Breast epithelium (tissue), 4 donors: Measurements from ENCODE around the gene ZCWPW2. TPM values are rescaled to one million over a fixed set of nuclear protein-coding genes. Genes with fewer than 3 reads are reported as not detected.

Experiments
- DNase-seq, 2 donors: peaks; one replicate each; pipeline ENCODE4 v3.0.0-alpha.2; 2019; ENCODE audit warnings: low spot score in 2 of 2
- H3K27ac ChIP-seq, 2 donors: fragments of 200-600 bp; sonication (generic) in 1 of 2; one replicate each; pipeline ENCODE4 v1.5.1; 2016 to 2019; ENCODE audit warnings: mild to moderate bottlenecking in 1 of 2
- H3K27me3 ChIP-seq, 2 donors: fragments of 200-600 bp; sonication (generic) in 1 of 2; one replicate each; pipeline versions ENCODE4 v1.5.1 to v1.6.0; 2017 to 2019; ENCODE audit warnings: control low read depth in 1 of 2, mild to moderate bottlenecking in 1 of 2
- H3K36me3 ChIP-seq: fragments of 200-600 bp; one replicate; pipeline ENCODE4 v1.5.1; 2019
- H3K4me1 ChIP-seq, 2 donors: fragments of 200-600 bp; sonication (generic); one replicate each; pipeline ENCODE4 v1.5.1; 2016 to 2019; ENCODE audit warnings: control low read depth in 1 of 2
- H3K4me3 ChIP-seq, 3 donors: fragments of 200-600 bp; sonication (generic); 1 replicate in 2 of 3; 2 replicates in 1 of 3; pipeline ENCODE4 v1.5.1; 2016 to 2019; ENCODE audit warnings: mild to moderate bottlenecking in 3 of 3, moderate library complexity in 2 of 3
- H3K9me3 ChIP-seq, 2 donors: fragments of 200-600 bp; sonication (generic) in 1 of 2; one replicate each; pipeline ENCODE4 v1.5.1; 2016 to 2019; ENCODE audit warnings: control low read depth in 1 of 2
- CTCF ChIP-seq, 3 donors: fragments of 450-650 bp; IDR thresholded peaks; one replicate each; pipeline ENCODE4 v1.5.1; 2016 to 2017; ENCODE audit warnings: antibody characterized with exemption in 3 of 3, mild to moderate bottlenecking in 3 of 3, moderate library complexity in 3 of 3
- POLR2A ChIP-seq: fragments of 450-650 bp; IDR thresholded peaks from one replicate; pipeline ENCODE4 v1.6.1; 2016; ENCODE audit warnings: antibody characterized with exemption, mild to moderate bottlenecking, moderate library complexity
- POLR2AphosphoS5 ChIP-seq, 3 donors: sonication (generic); formaldehyde crosslinking; IDR thresholded peaks; one replicate each; pipeline ENCODE4 v1.6.1; 2017; ENCODE audit warnings: antibody characterized with exemption in 3 of 3
- intact Hi-C: fragments of 100-400 bp; cut with DNase I; formaldehyde crosslinking; loops from one replicate; pipeline ENCODE4 v1.15.1; 2023; ENCODE audit warnings: low total_unique reads
- total RNA-seq, 3 donors: library from RNA; depleted of rRNA; stranded (reverse); fragments of >200 nt; gene quantifications; one replicate each; pipeline ENCODE4 v1.1.0, GENCODE V29; 2016

The ZCWPW2 gene
- total RNA-seq, 3 donors from 2014 or later: 1.1 to 2.3 (median 1.3) TPM

GRCh38 chr3:28521663-28522062, 173.1 kb downstream of the ZCWPW2 start:
- Histone ChIP-seq H3K4me3 (no peak overlapping the region), H3K36me3 (no peaks in the 10 kb centered on the region), H3K4me1 (no peaks in the 10 kb centered on the region), H3K27me3 (no peaks in the 10 kb centered on the region), H3K27ac (no peak overlapping the region), H3K9me3 (no peaks in the 10 kb centered on the region)
- no peak for TF ChIP-seq POLR2AphosphoS5 (IDR thresholded peaks at IDR 0.05)
- no peak for TF ChIP-seq CTCF (IDR thresholded peaks at IDR 0.05)
- TF ChIP-seq POLR2A: no peak
- no peak for DNase-seq
- intact Hi-C loops: no loop called here

- DNase-seq: no peak
- no peak for TF ChIP-seq POLR2A
- TF ChIP-seq CTCF (IDR thresholded peaks at IDR 0.05): no peak
- TF ChIP-seq POLR2AphosphoS5 (IDR thresholded peaks at IDR 0.05): no peak
- H3K27ac ChIP-seq: no peak overlapping the region
- no peaks in the 10 kb centered on the region for H3K36me3 ChIP-seq
- H3K9me3 ChIP-seq: peaks cover 18 to 24% of the 10 kb centered on the region in 2 donors
- intact Hi-C loops: loop anchor here (5.0 kb wide), 1 partner anchor 490 kb away; no protein-coding TSS in a partner anchor
- no peaks in the 10 kb centered on the region for H3K27me3 ChIP-seq
- H3K4me3 ChIP-seq: no peak overlapping the region
- no peaks in the 10 kb centered on the region for H3K4me1 ChIP-seq
These were observed 193.8 kb downstream of the ZCWPW2 start for GRCh38 chr3:28542351-28542750.

- no peaks in the 10 kb centered on the region for H3K4me1 ChIP-seq
- intact Hi-C loops: loop anchor here (5.0 kb wide), 1 partner anchor 492 kb away; no protein-coding TSS in a partner anchor
- no peaks in the 10 kb centered on the region for H3K36me3 ChIP-seq
- H3K4me3 ChIP-seq: no peak overlapping the region
- H3K9me3 ChIP-seq: peaks cover 13 to 24% of the 10 kb centered on the region in 2 donors
- H3K27me3 ChIP-seq: no peaks in the 10 kb centered on the region
- no peak for TF ChIP-seq POLR2A
- no peak for TF ChIP-seq CTCF (IDR thresholded peaks at IDR 0.05)
- no peak for TF ChIP-seq POLR2AphosphoS5 (IDR thresholded peaks at IDR 0.05)
- H3K27ac ChIP-seq: no peak overlapping the region
- DNase-seq: no peak
These were observed 195.7 kb downstream of the ZCWPW2 start for GRCh38 chr3:28544236-28544635.

DNA sequence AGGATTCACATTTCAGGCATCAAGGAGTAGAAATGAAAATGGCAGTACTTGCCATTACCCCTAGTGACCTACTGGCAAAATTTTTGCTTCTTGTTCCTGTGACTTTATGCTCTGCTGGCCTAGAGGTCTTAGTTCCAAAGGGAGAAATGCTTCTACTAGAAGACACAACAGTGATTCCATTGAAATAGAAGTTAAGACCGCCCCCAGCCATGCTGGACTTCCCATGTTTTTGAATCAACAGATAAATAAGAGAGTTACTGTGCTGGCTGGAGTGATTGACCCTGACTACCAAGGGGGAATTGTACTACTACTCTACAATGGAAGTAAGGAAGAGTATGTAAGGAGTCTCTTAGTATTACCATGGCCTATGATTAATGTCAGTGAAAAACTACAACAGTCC, 196.3 kb downstream of the ZCWPW2 start:
- TF ChIP-seq POLR2AphosphoS5 (IDR thresholded peaks at IDR 0.05): no peak
- no peak for TF ChIP-seq POLR2A
- TF ChIP-seq CTCF (IDR thresholded peaks at IDR 0.05): no peak
- no peak for DNase-seq
- H3K27ac ChIP-seq: no peak overlapping the region
- intact Hi-C loops: loop anchor here (5.0 kb wide), 1 partner anchor 493 kb away; no protein-coding TSS in a partner anchor
- H3K4me3 ChIP-seq: no peak overlapping the region
- no peaks in the 10 kb centered on the region for H3K4me1 ChIP-seq
- H3K27me3 ChIP-seq: no peaks in the 10 kb centered on the region
- peaks cover 11 to 21% of the 10 kb centered on the region in 2 donors for H3K9me3 ChIP-seq
- no peaks in the 10 kb centered on the region for H3K36me3 ChIP-seq

- no peaks in the 10 kb centered on the region for H3K27me3 ChIP-seq
- H3K9me3 ChIP-seq: no peaks in the 10 kb centered on the region
- TF ChIP-seq CTCF (IDR thresholded peaks at IDR 0.05): no peak
- no peak for TF ChIP-seq POLR2AphosphoS5 (IDR thresholded peaks at IDR 0.05)
- no peak for TF ChIP-seq POLR2A
- H3K4me3 ChIP-seq: no peak overlapping the region
- intact Hi-C loops: no loop called here
- no peak for DNase-seq
- H3K4me1 ChIP-seq: no peaks in the 10 kb centered on the region
- no peaks in the 10 kb centered on the region for H3K36me3 ChIP-seq
- H3K27ac ChIP-seq: no peak overlapping the region
These were observed 199.2 kb downstream of the ZCWPW2 start for GRCh38 chr3:28547677-28548076.
